GM18526 (cell line): Measurements from ENCODE around the gene THRB.

Experiments used
- POLR2A ChIP-seq: IDR thresholded peaks from 3 replicates; pipeline ENCODE4 v1.6.1; 2011; ENCODE audit not compliant: insufficient read length; ENCODE audit errors: extremely low read depth

The THRB gene

DNA sequence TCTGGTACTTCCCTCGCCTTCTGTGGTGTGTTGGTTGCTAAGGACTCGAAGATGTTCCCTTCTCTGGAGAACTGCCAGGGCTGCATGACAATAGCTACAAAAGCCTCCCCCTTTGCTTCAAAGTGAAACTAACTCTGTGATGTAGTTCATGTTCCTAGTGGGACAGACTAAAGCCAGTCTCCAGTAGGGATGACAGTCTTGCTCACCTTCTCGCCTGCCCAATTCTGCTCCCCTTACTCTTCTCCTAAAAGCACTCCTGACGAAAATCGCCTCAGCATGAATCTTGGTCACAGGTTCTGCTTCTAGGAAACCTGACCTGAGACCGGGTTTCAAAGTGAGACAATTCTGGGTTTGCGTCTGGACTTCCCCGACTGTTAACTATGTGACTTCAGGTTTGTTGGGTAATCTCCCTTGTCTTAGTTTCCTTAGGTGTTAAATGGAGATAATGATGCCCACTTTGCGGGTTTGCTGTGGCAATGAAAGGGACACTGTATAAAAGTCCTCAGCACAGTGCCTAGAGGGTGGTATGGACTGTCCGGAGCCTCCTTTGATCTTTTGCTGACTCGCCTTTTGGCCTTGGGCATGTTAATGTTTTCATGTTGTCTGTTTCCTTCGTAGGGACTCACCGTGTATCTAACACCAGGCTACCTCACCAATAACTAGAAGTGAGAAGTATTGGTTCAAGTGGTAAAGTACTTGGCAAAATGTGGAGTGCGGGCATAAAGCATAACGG is 24.9 kb upstream of the THRB start:
- no peak for TF ChIP-seq POLR2A

DNA sequence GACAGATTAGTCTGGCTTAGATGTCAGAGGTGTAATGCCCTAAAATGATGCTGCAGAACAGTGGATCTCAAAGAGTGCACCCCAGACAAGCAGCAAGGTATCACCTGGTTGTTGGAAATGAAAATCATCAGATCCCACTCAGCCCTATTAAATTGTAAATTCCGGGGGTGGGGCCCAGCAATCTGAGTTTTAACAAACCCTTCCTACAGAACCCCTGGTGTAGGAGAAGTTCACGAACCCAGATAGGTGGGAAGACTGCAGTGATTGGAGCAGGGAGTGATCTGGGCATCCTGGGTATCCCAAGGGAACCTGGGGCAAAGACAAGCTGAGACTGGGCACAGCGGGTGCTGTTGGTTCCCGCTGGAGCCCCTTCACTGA is 24.3 kb upstream of the THRB start:
- TF ChIP-seq POLR2A, result no peak

DNA sequence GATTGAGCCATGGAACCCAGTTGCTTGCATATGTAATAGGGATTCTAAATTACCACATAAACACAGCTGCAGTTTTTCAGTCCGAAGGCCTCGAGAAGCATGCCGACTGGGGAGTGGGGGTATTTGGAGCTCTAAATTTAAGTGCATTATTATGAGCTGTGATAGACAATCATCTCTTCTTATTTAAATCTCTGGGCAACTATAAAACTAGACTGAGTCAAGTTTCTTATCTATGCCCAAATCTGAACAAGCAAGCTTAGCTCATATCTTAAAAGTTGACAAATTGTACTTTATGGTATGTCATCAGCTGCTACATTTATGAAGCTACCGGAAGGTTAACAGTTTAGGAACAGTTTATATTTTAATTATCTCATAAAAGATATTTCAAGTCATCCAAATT is 19.5 kb upstream of the THRB start:
- no peak for TF ChIP-seq POLR2A

DNA sequence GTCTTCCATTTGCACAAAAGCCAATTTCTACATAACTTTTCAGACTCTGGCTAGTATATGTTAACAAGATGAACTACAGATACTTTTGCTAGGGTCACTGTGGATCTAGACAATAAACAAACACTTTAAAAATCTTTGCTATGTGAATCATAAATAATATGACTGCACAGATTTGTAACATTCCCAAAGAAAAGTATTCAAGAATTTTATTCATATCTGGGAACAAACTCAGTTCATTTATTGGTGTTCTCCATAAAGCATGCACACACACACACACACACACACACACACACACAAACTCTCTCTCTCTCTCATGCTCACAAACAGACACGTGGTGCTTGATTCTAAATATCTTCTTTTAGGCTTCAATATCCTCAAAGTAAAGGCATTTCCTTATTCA is 18.8 kb upstream of the THRB start:
- TF ChIP-seq POLR2A, result no peak

DNA sequence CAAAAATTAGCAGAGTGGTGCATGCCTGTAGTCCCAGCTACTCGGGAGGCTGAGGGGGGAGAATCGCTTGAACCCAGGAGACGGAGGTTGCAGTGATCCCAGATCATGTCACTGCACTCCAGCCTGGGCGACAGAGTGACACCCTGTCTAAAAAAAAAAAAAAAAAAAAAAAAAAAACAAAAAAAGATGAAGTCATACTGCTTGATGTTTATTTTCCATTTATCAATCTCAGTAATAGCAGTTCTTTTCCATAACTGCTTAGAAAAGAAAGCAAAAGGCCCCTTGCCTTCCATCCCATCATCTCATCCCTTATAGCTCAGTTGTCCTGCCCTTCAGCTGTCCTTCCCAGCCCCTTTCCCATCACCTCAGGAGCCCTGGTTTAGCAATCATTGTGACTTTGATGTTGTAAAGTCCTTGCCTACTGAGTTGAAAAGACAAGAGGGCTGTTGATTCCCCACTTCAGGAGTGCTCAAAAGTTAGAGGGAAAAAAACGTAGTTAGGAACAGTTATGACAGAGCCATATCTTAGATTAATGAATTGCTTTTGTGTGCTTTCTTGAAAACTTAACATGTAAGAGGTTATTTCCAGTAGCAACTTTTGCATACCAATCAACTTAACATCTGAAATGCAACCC is 18.0 kb upstream of the THRB start:
- TF ChIP-seq POLR2A, result no peak

DNA sequence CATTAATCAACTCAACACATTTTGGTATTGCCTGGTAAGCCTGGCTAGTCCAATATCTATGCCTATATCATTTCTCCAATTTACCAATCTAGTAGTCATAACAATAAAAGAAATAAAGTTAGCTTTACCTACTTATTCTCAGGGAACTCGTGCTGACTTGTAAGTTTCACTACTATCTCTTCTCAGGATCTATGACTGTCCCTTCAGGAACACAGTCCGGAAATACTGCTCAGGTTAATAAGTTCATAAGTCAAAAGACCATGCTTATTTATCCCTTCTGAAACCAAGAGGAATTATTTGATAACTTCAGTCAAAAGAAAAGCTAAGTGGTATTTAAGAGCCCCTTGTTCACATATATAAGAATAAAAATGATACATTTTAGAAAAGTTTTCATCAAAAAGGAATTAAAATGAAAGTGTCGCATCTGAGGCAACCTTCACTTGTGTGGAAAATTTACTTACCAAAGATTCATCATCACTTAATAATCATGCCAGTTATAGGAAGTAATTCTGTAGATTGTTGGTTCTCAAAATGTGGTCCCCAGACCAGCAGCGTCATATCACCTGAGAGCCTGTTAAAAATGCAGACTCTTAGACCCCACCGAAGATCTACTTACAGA is 15.5 kb upstream of the THRB start:
- no peak for TF ChIP-seq POLR2A

DNA sequence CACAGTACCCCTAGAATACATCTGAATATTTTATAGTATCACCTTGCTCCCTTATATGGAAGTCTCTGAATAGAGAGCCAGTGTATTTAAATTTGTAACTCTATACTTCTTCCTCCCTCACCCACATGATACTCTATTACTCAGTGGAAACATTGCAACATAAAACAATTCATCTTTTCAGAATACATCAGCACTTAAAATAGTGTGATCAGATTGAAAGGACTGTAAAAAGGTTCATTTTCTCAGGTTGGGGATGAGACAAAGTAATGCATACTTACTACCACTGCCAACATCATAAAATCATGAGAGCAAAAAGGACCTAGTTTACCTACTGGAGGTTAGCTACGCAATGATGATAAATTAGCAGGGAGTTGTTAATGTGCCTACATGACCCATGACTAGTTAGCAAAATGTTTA is 13.8 kb upstream of the THRB start:
- no peak for TF ChIP-seq POLR2A

DNA sequence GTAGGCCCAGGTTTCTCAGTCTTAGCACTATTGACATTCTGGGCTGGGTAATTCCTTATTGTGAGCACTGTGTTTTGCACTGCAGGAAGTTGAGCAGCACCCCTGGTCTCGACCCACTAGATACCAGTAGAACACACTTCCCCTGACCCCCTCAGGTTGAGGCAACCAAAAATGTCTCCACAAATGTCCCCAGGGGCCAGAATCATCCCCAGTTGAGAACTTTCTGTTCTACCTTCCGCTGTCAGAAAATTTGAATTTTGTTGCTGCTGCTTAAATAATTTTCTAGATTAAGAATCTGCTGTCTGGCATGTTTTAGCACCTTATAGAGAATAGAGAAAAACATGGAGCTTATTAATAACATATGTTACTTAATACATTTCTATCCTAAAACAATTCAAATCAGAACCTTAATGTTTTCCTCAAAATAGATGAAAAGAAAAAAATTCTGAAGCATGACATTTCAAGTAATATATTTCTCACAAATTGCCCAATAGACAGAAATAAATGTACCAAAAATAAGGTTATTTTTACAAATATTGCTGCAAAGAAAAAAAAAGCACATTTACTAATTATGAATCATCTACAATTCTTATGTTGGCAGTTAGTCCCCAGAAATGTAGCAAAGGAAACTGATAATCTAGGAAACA is 13.2 kb upstream of the THRB start:
- TF ChIP-seq POLR2A, result no peak

DNA sequence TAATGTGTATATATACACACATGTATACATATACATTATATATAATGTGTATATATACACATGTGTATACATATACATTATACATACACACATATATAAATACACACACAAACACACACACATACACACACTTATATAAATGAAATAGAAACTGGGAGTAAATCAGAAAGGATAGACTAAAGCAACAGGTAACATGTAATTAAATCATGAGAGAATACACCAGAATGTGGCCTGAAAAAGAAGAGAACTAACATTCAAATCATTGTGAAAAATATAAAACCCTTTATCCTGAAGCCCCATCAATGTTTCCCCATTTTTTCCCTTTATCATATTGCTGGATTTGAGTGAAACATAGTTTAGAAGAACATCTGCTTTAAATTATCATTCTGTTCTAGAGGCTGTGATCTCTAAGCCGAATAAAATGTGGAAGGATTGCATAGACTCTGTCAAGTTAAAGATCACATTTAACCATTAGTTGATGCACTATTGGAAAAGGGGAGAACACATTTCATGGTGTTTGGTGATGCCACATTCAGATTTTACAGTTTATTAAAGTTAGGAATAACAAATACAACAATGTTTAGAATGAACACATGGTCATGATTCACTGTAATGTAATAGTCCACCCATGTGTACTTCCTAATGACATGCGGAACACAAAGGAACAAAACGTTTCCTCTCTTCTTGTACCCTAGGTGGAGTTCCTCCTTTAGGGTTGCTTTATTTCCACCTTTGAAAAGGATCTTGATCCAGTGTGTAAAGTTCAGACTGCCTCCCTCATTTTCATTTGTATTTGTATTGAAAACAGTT is 12.5 kb upstream of the THRB start:
- no peak for TF ChIP-seq POLR2A

DNA sequence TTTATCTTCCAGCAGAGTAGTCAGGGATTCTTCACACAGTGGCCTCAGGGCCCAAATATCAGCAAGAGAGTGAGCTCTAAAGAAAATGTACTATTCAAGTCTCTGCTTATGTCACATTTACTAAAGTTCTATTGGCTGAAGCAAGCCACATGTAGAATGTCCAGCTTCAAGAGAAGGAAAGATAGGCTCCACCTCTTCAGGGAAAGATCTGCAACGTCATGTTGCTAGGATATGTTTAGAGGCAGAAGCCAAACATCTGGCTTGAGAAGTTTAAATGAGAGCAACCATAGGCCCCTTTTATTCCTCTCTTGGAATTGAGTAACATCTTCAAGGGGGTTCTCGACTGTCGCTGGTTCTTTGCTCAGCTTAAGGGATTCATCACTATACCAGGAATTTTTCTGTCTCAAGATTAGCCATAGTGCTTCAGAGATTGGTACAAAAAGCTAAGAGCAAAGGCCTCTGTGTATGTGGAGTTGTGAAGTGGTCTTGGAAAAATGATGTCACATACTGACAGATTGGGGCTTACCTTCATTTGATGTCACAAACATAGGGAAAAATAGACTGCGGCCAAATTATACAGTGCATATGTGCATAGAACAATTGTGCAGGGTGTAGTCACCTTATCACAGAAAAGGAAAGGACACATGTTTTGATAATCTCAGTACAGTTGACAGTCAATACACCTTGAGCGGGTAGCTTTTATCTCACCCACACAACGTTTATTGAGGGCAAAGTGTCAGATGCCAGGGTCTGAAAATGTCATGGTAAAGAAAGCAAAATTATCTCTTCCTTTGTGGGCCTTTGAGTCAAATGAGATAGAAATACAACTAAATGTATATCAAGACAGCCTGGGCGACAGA is 11.3 kb upstream of the THRB start:
- TF ChIP-seq POLR2A, result no peak

DNA sequence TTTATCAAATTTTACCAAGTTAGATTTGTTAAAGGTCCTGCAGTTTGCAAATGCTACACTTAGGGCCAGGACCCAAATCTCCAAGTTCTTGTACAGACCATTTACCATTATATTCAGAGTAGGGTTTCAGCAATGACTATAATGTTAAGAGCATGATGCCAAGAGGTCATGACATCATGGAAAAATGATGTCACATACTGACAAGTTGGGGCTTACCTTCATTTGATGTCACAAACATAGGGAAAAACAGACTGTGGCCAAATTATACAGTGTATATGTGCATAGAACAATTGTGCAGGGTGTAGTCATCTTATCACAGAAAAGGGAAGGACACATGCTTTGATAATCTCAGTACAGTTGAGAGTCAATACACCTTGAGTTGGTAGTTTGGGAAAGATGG is 10.1 kb upstream of the THRB start:
- no peak for TF ChIP-seq POLR2A

DNA sequence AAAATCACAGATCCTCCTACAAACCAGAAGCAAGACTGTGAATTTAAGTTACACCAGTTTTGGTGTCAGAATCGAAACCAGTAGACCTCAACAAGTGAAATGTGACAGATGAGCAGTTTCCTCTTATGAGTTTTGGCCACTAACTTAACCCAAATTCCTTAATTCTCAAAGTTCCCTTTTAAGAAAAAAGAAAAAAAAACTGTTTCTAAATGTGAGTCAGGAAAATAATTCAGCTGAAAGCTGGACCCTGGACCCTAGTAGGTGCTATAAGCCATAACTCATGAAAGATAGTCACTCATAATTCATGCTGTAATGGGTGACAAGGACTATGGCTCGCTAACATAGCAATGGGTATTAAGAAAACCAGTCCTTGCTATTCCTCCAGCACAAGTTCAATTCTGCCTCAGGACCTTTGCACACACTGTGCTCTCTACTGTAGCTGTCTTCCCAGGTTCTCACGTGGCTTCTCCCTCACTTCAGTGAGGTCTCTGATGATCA is 9.0 kb upstream of the THRB start:
- no peak for TF ChIP-seq POLR2A

DNA sequence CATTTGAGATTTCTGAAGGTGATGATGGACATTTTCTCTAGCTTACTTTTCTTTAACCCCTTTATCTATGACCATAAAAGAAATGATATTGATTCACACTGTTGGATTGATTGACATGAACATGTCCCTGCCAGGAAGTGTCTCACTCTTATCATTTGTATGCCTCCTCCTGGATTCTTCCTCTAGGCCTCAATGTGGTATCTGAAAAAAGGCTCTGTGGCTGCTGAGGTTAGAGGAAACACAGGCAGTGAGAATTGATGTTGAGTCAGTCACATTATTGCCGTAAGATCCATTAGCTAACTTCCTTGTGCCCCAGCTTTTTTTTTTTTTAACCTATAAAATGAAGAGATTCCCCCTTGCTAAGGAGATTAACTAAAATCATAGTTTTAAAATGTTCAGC is 8.0 kb upstream of the THRB start:
- TF ChIP-seq POLR2A, result no peak

DNA sequence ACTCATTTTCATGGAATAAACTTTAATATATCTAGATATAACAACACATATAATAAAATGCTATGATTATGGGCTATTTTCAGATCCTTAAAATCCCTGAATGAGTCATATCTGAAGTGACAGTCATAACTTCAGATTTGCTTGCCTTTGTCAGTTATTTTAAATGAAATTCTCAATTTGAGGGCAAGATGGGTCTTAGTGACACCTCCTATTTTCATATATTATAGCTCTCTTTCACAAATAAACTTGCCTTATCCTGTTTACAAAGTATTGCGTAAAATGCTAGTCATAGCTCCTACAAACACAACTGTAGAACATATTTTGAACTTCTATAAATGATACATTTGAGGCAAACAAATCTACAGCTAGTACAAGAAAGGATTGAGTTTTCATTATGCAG is 6.2 kb upstream of the THRB start:
- TF ChIP-seq POLR2A, result no peak

DNA sequence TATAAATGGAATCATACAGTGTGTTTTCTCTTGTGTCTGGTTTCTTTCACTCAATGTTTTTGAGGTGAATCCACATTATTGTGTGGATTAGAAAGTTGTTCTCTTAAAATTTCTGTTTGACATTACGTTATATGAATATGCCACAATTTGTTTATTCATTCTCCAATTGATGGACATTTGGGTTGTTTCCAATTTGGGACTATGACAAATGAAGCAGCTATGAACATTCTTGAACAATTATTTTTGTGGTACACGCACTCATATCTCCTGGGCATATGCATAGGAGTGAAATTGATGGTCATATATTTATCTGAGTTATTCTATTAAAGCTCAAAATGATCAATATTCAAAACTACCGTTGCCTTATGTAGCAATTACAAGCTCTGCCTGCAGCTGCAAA is 5.3 kb upstream of the THRB start:
- no peak for TF ChIP-seq POLR2A

DNA sequence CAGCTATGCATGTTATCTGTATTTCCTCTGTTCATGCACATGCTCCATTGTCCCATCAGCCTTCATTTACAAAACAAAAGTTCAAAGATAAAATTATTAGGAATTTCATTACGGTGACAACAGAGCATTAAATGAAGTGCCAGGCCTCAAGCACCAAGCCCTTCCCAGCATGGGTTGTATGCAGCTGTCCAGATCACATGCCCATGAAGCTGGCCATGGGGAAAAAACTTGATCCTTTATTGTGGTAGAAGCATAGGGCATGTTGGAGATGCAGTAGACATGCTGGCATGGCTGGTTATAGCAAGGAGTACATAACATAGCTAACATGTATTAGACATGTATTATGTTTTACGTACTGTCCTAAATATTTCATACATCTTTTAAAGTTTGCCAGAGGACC is 4.1 kb upstream of the THRB start:
- no peak for TF ChIP-seq POLR2A
